ENCODE results near the gene SPN. TPM values are rescaled to one million over a fixed set of nuclear protein-coding genes. Genes with fewer than 3 reads are reported as not detected.

Gene SPN
- total RNA-seq, 1 donor from 2014 or later: not detected

DNA sequence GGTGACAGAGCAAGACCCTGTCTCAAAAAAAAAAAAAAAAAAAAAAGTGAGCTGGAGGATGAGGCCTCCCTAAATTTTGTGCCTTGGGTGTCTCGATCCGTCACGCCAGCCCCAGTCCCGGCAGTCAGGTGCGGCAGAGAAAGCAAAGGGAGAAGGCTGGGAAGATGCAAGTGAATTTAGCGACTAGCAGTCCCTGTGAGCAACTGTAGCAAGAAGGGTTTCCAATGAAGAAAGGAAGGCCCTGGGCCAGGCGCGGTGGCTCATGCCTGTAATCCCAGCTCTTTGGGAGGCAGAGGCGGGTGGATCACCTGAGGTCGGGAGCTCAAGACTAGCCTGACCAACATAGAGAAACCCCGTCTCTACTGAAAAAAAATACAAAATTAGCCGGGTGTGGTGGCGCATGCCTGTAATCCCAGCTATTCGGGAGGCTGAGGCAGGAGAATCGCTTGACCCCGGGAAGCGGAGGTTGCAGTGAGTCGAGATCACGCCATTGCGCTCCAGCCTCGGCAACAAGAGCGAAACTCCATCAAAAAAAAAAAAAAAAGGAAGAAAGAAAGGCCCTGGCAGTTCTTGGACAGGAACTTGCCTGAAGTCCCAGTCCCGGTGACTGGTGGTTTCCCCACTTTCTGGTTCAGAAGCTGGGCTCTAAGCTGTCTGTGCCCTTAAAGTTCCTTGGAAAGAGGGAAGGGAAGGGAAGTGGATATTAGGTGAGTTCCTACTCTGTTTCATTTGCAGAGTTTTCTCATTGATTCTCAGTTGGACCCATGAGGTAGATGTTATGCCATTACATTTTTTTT is 14.1 kb downstream of the SPN start:
- TF ChIP-seq, protein P1, sequence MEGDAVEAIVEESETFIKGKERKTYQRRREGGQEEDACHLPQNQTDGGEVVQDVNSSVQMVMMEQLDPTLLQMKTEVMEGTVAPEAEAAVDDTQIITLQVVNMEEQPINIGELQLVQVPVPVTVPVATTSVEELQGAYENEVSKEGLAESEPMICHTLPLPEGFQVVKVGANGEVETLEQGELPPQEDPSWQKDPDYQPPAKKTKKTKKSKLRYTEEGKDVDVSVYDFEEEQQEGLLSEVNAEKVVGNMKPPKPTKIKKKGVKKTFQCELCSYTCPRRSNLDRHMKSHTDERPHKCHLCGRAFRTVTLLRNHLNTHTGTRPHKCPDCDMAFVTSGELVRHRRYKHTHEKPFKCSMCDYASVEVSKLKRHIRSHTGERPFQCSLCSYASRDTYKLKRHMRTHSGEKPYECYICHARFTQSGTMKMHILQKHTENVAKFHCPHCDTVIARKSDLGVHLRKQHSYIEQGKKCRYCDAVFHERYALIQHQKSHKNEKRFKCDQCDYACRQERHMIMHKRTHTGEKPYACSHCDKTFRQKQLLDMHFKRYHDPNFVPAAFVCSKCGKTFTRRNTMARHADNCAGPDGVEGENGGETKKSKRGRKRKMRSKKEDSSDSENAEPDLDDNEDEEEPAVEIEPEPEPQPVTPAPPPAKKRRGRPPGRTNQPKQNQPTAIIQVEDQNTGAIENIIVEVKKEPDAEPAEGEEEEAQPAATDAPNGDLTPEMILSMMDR (IDR thresholded peaks at IDR 0.05): no peak
- no peaks in the 10 kb centered on the region for H3K36me3 Mint-ChIP-seq (ENCODE audit: unreplicated experiment)
- peaks cover 7% of the 10 kb centered on the region for H3K4me1 Mint-ChIP-seq (ENCODE audit: unreplicated experiment)
- H3K4me3 Mint-ChIP-seq (ENCODE audit: unreplicated experiment): no peak overlapping the region
- no peak overlapping the region for H3K27ac Mint-ChIP-seq (ENCODE audit: unreplicated experiment)
- H3K9me3 Mint-ChIP-seq (ENCODE audit: unreplicated experiment): no peaks in the 10 kb centered on the region
- H3K27me3 Mint-ChIP-seq (ENCODE audit: unreplicated experiment): no peaks in the 10 kb centered on the region
- no peak for DNase-seq (ENCODE audit: extremely low spot score, unreplicated experiment)

DNA sequence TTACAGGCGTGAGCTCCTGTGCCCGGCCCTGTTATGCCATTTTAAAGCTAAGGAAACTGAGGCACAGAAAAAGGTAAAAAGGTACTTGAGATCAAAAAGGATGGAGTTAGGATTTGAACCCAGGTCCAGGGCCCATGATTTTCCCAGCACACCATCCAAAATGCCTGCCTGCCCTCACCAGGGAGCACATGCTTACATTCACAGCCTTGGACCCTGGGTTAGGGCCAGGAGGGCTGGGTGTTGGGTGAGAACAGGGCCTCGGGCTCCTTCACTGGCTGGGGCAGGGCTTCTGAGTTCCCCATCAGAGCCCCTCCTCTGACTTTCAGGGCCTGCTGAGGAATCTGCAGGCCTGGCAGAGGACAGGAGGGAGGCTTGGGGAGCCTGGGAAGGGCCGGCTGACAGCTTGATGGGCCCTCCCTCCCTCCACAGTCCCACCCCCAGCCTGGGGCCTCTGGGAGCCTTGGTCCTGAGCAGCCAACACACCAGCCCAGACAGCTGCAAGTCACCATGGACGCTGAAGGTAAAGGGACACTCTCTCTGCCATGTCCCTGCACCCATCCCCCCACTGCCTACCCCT is 15.7 kb downstream of the SPN start, which contains the start of gene QPRT:
QPRT (plus strand) TSS at position 490 of the 577 bp plus-strand sequence; CDS start at position 508, 18 bp downstream.
- Mint-ChIP-seq H3K27ac (ENCODE audit: unreplicated experiment) (peak within 1 kb of the TSS; percentile 64), H3K4me1 (ENCODE audit: unreplicated experiment) (peaks cover 7% of the 10 kb centered on the region), H3K27me3 (ENCODE audit: unreplicated experiment) (no peaks in the 10 kb centered on the region), H3K9me3 (ENCODE audit: unreplicated experiment) (no peaks in the 10 kb centered on the region), H3K36me3 (ENCODE audit: unreplicated experiment) (no peaks in the 10 kb centered on the region), H3K4me3 (ENCODE audit: unreplicated experiment) (peak within 1 kb of the TSS; percentile 82)
- no peak for DNase-seq (ENCODE audit: extremely low spot score, unreplicated experiment)
- TF ChIP-seq, protein P1 (IDR thresholded peaks at IDR 0.05): no peak

DNA sequence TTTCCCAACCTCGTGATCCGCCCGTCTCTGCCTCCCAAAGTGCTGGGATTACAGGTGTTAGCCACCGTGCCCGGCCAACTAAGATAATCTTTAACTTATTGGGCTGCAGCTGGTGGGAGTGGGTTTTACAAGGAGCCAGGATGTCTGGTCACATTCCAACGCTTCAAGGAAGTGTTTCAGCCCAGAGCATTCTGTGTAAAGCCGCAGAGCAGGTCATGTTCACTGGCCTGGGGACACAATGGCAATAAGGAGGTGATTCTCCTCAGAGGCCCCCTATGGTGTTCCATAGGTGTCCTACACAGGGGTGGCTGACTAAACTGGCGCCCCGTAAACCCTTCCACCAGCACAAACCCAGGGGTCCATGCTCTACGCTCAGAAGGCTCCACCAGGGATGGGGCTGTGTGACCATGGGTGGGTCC is 17.1 kb downstream of the SPN start:
- H3K27ac Mint-ChIP-seq (ENCODE audit: unreplicated experiment): no peak overlapping the region
- no peaks in the 10 kb centered on the region for H3K9me3 Mint-ChIP-seq (ENCODE audit: unreplicated experiment)
- TF ChIP-seq, protein P1 (IDR thresholded peaks at IDR 0.05): no peak
- H3K27me3 Mint-ChIP-seq (ENCODE audit: unreplicated experiment): no peaks in the 10 kb centered on the region
- peak overlapping the region; percentile 82 for H3K4me3 Mint-ChIP-seq (ENCODE audit: unreplicated experiment)
- peaks cover 7% of the 10 kb centered on the region for H3K4me1 Mint-ChIP-seq (ENCODE audit: unreplicated experiment)
- DNase-seq (ENCODE audit: extremely low spot score, unreplicated experiment): no peak
- H3K36me3 Mint-ChIP-seq (ENCODE audit: unreplicated experiment): no peaks in the 10 kb centered on the region

DNA sequence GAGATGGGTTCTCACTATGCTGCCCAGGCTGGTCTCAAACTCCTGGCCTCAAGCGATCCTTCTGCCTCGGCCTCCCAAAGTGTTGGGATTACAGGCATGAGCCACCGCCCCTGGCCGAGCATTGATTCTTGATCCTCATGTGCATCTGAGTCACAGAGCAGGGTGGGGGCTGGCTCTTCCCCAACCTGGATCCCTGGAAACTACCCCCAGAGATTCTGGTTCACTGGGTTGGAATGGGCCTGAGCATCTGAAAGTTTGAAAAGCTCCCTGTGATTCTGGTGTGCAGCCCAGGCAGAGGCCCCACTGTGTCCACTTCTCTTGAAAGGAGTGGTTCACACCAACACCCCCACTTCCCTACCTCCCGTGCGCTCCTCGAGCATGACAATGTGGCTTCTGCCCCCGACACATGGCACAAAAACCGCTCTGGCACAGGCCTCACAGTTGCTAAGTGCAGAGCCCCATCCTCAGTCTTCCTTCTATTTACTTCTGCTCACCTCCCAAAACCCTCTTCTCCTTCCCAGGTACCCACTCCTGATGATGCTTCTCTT is 20.6 kb downstream of the SPN start:
- DNase-seq (ENCODE audit: extremely low spot score, unreplicated experiment): no peak
- Mint-ChIP-seq H3K4me3 (ENCODE audit: unreplicated experiment) (no peak overlapping the region), H3K27ac (ENCODE audit: unreplicated experiment) (no peak overlapping the region)

More for the DNA sequence above, 20.6 kb downstream of the SPN start:
- Mint-ChIP-seq H3K9me3 (ENCODE audit: unreplicated experiment) (no peaks in the 10 kb centered on the region), H3K4me1 (ENCODE audit: unreplicated experiment) (peaks cover 10% of the 10 kb centered on the region), H3K36me3 (ENCODE audit: unreplicated experiment) (no peaks in the 10 kb centered on the region), H3K27me3 (ENCODE audit: unreplicated experiment) (no peaks in the 10 kb centered on the region)
- TF ChIP-seq, protein P1 (IDR thresholded peaks at IDR 0.05): no peak
